Measurements from ENCODE around the gene ZNF775.

DNA sequence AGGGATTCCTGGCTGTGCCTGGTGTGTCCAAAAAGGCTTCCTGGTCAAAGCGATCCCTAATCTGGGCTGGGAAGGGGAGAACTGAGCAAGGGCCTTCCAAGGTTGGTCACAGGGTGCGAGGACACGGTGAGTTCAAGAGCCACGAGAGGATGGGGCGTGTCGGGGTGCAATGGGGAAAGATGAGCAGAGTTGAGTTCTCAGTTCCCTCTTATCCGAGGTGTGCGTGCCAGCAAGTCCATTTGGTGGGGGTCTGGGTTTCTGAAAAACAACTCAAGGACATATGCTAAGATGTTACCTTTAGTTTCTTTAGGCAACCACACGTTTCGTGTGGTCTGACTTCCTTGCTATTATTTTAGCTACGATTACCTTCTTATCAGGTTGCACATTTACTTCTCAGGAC is 1.3 kb downstream of the ZNF775 start:
- TF ChIP-seq EZH2 (IDR thresholded peaks at IDR 0.05; ENCODE audit: insufficient read depth, poor library complexity, severe bottlenecking) (no peak), EZH2phosphoT487 (IDR thresholded peaks at IDR 0.05; ENCODE audit: insufficient read depth, low read depth) (no peak)
